H1 (cell line): ENCODE measurements around the gene METRNL. TPM values are rescaled to one million over a fixed set of nuclear protein-coding genes. Genes with fewer than 3 reads are reported as not detected.

ENCODE experiments used
- CTCF ChIA-PET: fragments of 300-600 bp; sonication (Branson Sonifier 250); formaldehyde crosslinking; loops from one replicate; lab custom pipeline; 2021; ENCODE audit not compliant: partially characterized antibody; lab: Charles Lee
- POLR2A ChIA-PET: fragments of 300-600 bp; sonication (Branson Sonifier 250); formaldehyde crosslinking; loops from one replicate; lab custom pipeline; 2021; ENCODE audit warnings: inconsistent platforms; ENCODE audit not compliant: partially characterized antibody; lab: Charles Lee
- DNase-seq, 2 experiments: peaks; one replicate each; pipeline versions ENCODE4 v3.0.0 to v3.0.0-alpha.2; 2010 to 2022; ENCODE audit warnings: low spot score in 2 of 2, low read depth in 1 of 2, mixed read lengths in 1 of 2
- FAIRE-seq: peaks from 2 replicates; lab custom pipeline; 2011; peaks lifted over from hg19 to GRCh38; lab: Jason Lieb, UNC
- H2AFZ ChIP-seq: 2 replicates; pipeline ENCODE4 v1.8.1; 2012; ENCODE audit warnings: low read length, inconsistent platforms
- H2AK5ac ChIP-seq: 2 replicates; pipeline ENCODE4 v1.6.1; 2013; ENCODE audit warnings: low read depth, low read length
- H2BK120ac ChIP-seq: replicated peaks from 2 replicates; pipeline ENCODE3; 2013; ENCODE audit warnings: low read depth, low read length, inconsistent platforms
- H2BK12ac ChIP-seq: 2 replicates; pipeline ENCODE4 v1.6.1; 2013; ENCODE audit warnings: low read depth, low read length
- H2BK15ac ChIP-seq: 2 replicates; pipeline ENCODE4 v1.6.1; 2013; ENCODE audit warnings: low read length
- H2BK20ac ChIP-seq: 2 replicates; pipeline ENCODE4 v1.6.1; 2013; ENCODE audit warnings: low read length
- H2BK5ac ChIP-seq: 2 replicates; pipeline ENCODE4 v1.6.1; 2013; ENCODE audit warnings: low read depth, low read length
- H3K14ac ChIP-seq: 2 replicates; pipeline ENCODE4 v1.6.1; 2013; ENCODE audit warnings: inconsistent platforms; ENCODE audit not compliant: insufficient read length
- H3K18ac ChIP-seq: 2 replicates; pipeline ENCODE4 v1.6.1; 2013; ENCODE audit warnings: low read length; ENCODE audit errors: extremely low read depth
- H3K23ac ChIP-seq: 2 replicates; pipeline ENCODE4 v1.6.1; 2013; ENCODE audit warnings: inconsistent platforms; ENCODE audit not compliant: insufficient read length
- H3K23me2 ChIP-seq: 2 replicates; pipeline ENCODE4 v1.6.1; 2013; ENCODE audit warnings: low read depth, low read length
- H3K27ac ChIP-seq: 2 replicates; pipeline ENCODE4 v1.6.1; 2011; ENCODE audit warnings: low read depth, low read length, inconsistent platforms
- H3K27me3 ChIP-seq, 4 experiments: replicated peaks in 1 of 4; 1 replicate in 1 of 4; 2 replicates in 3 of 4; pipeline versions ENCODE4 v1.6.1 to v1.8.1; 2011 to 2013; ENCODE audit warnings: low read length in 3 of 4, mild to moderate bottlenecking in 3 of 4, inconsistent platforms in 2 of 4, mixed read lengths in 2 of 4, moderate library complexity in 1 of 4; ENCODE audit not compliant: control insufficient read depth in 3 of 4, insufficient read depth in 3 of 4; ENCODE audit errors: extremely low read depth in 1 of 4
- H3K36me3 ChIP-seq, 4 experiments: 2 replicates each; pipeline versions ENCODE4 v1.6.1 to v1.8.1; 2011 to 2013; ENCODE audit warnings: mild to moderate bottlenecking in 4 of 4, low read length in 3 of 4, moderate library complexity in 2 of 4, control low read depth in 1 of 4, inconsistent platforms in 1 of 4; ENCODE audit not compliant: insufficient read depth in 4 of 4, control insufficient read depth in 2 of 4
- H3K4ac ChIP-seq: replicated peaks from 2 replicates; pipeline ENCODE3; 2013; ENCODE audit warnings: low read length, low read depth, mixed read lengths, inconsistent platforms; ENCODE audit not compliant: insufficient read length
- H3K4me1 ChIP-seq, 4 experiments: replicated peaks in 1 of 4; 1 replicate in 1 of 4; 2 replicates in 3 of 4; pipeline versions ENCODE4 v1.6.1 to v1.8.1; 2011 to 2013; ENCODE audit warnings: low read length in 3 of 4, inconsistent platforms in 2 of 4, mixed read lengths in 1 of 4; ENCODE audit not compliant: insufficient read depth in 4 of 4, control insufficient read depth in 3 of 4
- H3K4me2 ChIP-seq, 2 experiments: 2 replicates each; pipeline versions ENCODE4 v1.6.1 to v1.8.1; 2011 to 2013; ENCODE audit warnings: low read depth in 2 of 2, low read length in 2 of 2, control low read depth in 1 of 2, inconsistent platforms in 1 of 2, mild to moderate bottlenecking in 1 of 2; ENCODE audit not compliant: insufficient read depth in 1 of 2
- H3K4me3 ChIP-seq, 4 experiments: fragments of 200-600, 300-600 bp in 1 of 4; sonication (generic), shearing (Covaris generic), sonication (Bioruptor Twin) in 1 of 4; 2 replicates each; pipeline versions ENCODE4 v1.5.1 to v1.8.1; 2011 to 2016; ENCODE audit warnings: low read length in 4 of 4, low read depth in 3 of 4, control low read depth in 2 of 4, inconsistent platforms in 2 of 4, mild to moderate bottlenecking in 2 of 4, mixed read lengths in 1 of 4, moderate library complexity in 1 of 4; ENCODE audit not compliant: insufficient read depth in 2 of 4; ENCODE audit errors: extremely low read depth in 1 of 4
- H3K56ac ChIP-seq: replicated peaks from 2 replicates; pipeline ENCODE3; 2013; ENCODE audit warnings: low read depth, mild to moderate bottlenecking, mixed read lengths, low read length, inconsistent platforms; ENCODE audit not compliant: insufficient read length
- H3K79me1 ChIP-seq: 2 replicates; pipeline ENCODE4 v1.6.1; 2013; ENCODE audit warnings: low read depth, low read length, control low read depth
- H3K79me2 ChIP-seq, 2 experiments: 2 replicates each; pipeline versions ENCODE4 v1.6.1 to v1.8.1; 2012 to 2013; ENCODE audit warnings: low read length in 2 of 2, mild to moderate bottlenecking in 2 of 2, inconsistent platforms in 1 of 2; ENCODE audit not compliant: insufficient read depth in 2 of 2, control insufficient read depth in 1 of 2
- H3K9ac ChIP-seq, 4 experiments: replicated peaks in 1 of 4; 1 replicate in 1 of 4; 2 replicates in 3 of 4; pipeline versions ENCODE4 v1.6.1 to v1.8.1; 2011 to 2013; ENCODE audit warnings: low read depth in 3 of 4, low read length in 3 of 4, control low read depth in 2 of 4, mild to moderate bottlenecking in 2 of 4, moderate library complexity in 2 of 4, inconsistent platforms in 1 of 4; ENCODE audit errors: extremely low read depth in 1 of 4
- H3K9me3 ChIP-seq, 2 experiments: 2 replicates each; pipeline versions ENCODE4 v1.6.1 to v1.8.1; 2012 to 2013; ENCODE audit warnings: mild to moderate bottlenecking in 2 of 2, moderate library complexity in 2 of 2, control low read depth in 1 of 2, inconsistent platforms in 1 of 2, low read depth in 1 of 2, low read length in 1 of 2, mixed read lengths in 1 of 2; ENCODE audit not compliant: insufficient read depth in 2 of 2
- H4K20me1 ChIP-seq, 2 experiments: replicated peaks in 1 of 2; 2 replicates each; pipeline versions ENCODE3 to v1.8.1; 2011 to 2013; ENCODE audit warnings: inconsistent platforms in 2 of 2, low read length in 2 of 2, mild to moderate bottlenecking in 1 of 2; ENCODE audit not compliant: insufficient read depth in 2 of 2, control insufficient read depth in 1 of 2
- H4K5ac ChIP-seq: 2 replicates; pipeline ENCODE4 v1.6.1; 2013; ENCODE audit warnings: low read length, low read depth, mixed read lengths, inconsistent platforms; ENCODE audit not compliant: insufficient read length
- H4K8ac ChIP-seq: 2 replicates; pipeline ENCODE4 v1.8.0; 2013; ENCODE audit warnings: mild to moderate bottlenecking, moderate library complexity, low read length, inconsistent platforms; ENCODE audit not compliant: insufficient read depth; ENCODE audit errors: extremely low read depth
- H4K91ac ChIP-seq: replicated peaks from 2 replicates; pipeline ENCODE3; 2013; ENCODE audit warnings: low read length, mixed read lengths, inconsistent platforms; ENCODE audit not compliant: insufficient read length
- CTBP2 ChIP-seq: IDR thresholded peaks from 2 replicates; pipeline ENCODE4 v1.7.0; 2011; ENCODE audit warnings: borderline replicate concordance, mild to moderate bottlenecking, moderate library complexity, mixed read lengths, low read length; ENCODE audit not compliant: insufficient read depth, insufficient read length
- EGR1 ChIP-seq: IDR thresholded peaks from 2 replicates; pipeline ENCODE4 v1.6.1; 2011; ENCODE audit warnings: low read depth, low read length, borderline replicate concordance
- HDAC2 ChIP-seq, 2 experiments: fragments of 300-600 bp in 1 of 2; sonication (generic) in 1 of 2; IDR thresholded peaks; 2 replicates each; pipeline ENCODE4 v1.6.1; 2011 to 2012; ENCODE audit warnings: low read depth in 2 of 2, low read length in 2 of 2, mild to moderate bottlenecking in 2 of 2, moderate library complexity in 2 of 2, borderline replicate concordance in 1 of 2, inconsistent platforms in 1 of 2
- MAX ChIP-seq: IDR thresholded peaks from 2 replicates; pipeline ENCODE4 v1.6.1; 2012; ENCODE audit warnings: inconsistent platforms
- NRF1 ChIP-seq: IDR thresholded peaks from 2 replicates; pipeline ENCODE4 v1.6.1; 2011; ENCODE audit warnings: mild to moderate bottlenecking, low read depth, low read length, improper control_type of control experiment
- POLR2A ChIP-seq, 2 experiments: IDR thresholded peaks; 1 replicate in 1 of 2; 2 replicates in 1 of 2; pipeline ENCODE4 v1.6.1; 2011; ENCODE audit warnings: low read depth in 2 of 2, low read length in 2 of 2, mild to moderate bottlenecking in 2 of 2; ENCODE audit errors: control extremely low read depth in 1 of 2
- RBBP5 ChIP-seq: IDR thresholded peaks from 2 replicates; pipeline ENCODE4 v1.7.1; 2012; ENCODE audit warnings: low read depth, mild to moderate bottlenecking, inconsistent platforms, low read length, moderate library complexity, borderline replicate concordance
- SIN3A ChIP-seq, 2 experiments: IDR thresholded peaks in 1 of 2; conservative IDR thresholded peaks in 1 of 2; 2 replicates each; pipeline ENCODE4 v1.6.1; 2011 to 2012; ENCODE audit warnings: low read length in 2 of 2, improper control_type of control experiment in 1 of 2, low read depth in 1 of 2, mild to moderate bottlenecking in 1 of 2
- TCF12 ChIP-seq: IDR thresholded peaks from 2 replicates; pipeline ENCODE4 v1.6.1; 2011; ENCODE audit warnings: low read depth, mild to moderate bottlenecking, low read length
- ZNF274 ChIP-seq: IDR thresholded peaks from 2 replicates; pipeline ENCODE4 v1.7.0; 2012; ENCODE audit warnings: low read length, borderline replicate concordance; ENCODE audit errors: extremely low read depth
- WGBS, 2 experiments: shearing (Covaris generic) in 1 of 2; methylation state at CpG; one replicate each; pipeline versions ENCODE4 v1.1.6 to v1.1.7; 2013 to 2015; ENCODE audit warnings: low lambda C conversion rate in 2 of 2, mixed read lengths in 2 of 2, inconsistent platforms in 1 of 2, low coverage in 1 of 2, missing lambda C conversion rate in 1 of 2; ENCODE audit not compliant: insufficient replicate concordance in 2 of 2, insufficient coverage in 1 of 2, insufficient read length in 1 of 2; ENCODE audit errors: extremely low coverage in 1 of 2, missing lambda C conversion rate in 1 of 2; 5-methylcytosine and 5-hydroxymethylcytosine counted together
- polyA plus RNA-seq, 7 experiments: library from polyadenylated mRNA; depleted of rRNA in 3 of 7; stranded (reverse) in 5 of 7; unstranded in 2 of 7; fragments of >200 nt in 5 of 7; fragments of 200-250 nt in 2 of 7; gene quantifications; 1 replicate in 5 of 7; 2 replicates in 1 of 7; 4 replicates in 1 of 7; pipeline versions ENCODE4 v1.2.1 to v1.2.3, GENCODE V29; 2011 to 2013; ENCODE audit warnings: missing spikeins in 2 of 7, mixed read lengths in 2 of 7
- total RNA-seq: library from RNA; stranded (reverse); fragmentation: NEBNext Ultra II Directional; extraction: Animal tissue kit (Norgen Biotek cat#: 25700); gene quantifications from 2 replicates; pipeline ENCODE4 v1.2.1, GENCODE V29; 2021

METRNL gene
- total and polyA plus RNA-seq, 2 of the 8 experiments (the other 6 are each of a cell fraction or from before 2014, with no cell fraction given), result 13.9 to 14.2 TPM

- no peak overlapping the region for H3K23ac ChIP-seq
- H3K56ac ChIP-seq, result no peak overlapping the region
- 2% methylated on average over 33 of the region's 95 CpGs; no CpG with 5 or more reads in 1 of the 2 experiments for WGBS, 2 experiments
- H4K8ac ChIP-seq, result peak overlapping the region; percentile 89
- H2BK15ac ChIP-seq, result no peak overlapping the region
- H3K4me2 ChIP-seq, result peak overlapping the region; percentile 74 to 89
- H3K9ac ChIP-seq, result peak overlapping the region in 2 of 4 experiments; percentile 56 to 70; a peak in 4 of 7 replicates
- H3K27ac ChIP-seq, result peak overlapping the region; percentile 40; the same call in 1 of the 2 replicates
- H3K4me3 ChIP-seq, result peak overlapping the region; percentile 57 to 80 (median 70)
- no peak overlapping the region for H3K14ac ChIP-seq
- H3K9me3 ChIP-seq, result no peaks in the 10 kb centered on the region
- H2BK12ac ChIP-seq, result peak overlapping the region; percentile 72; the same call in 1 of the 2 replicates
- H3K79me2 ChIP-seq, result no peaks in the 10 kb centered on the region
- ChIA-PET POLR2A (interaction anchor here (0.8 to 1.0 kb wide), 2 partner anchors 25 to 32 kb away, joined by 3 to 4 read pairs; no protein-coding TSS in a partner anchor), CTCF (no interaction called here)
- H3K4me1 ChIP-seq, result peaks cover 0 to 14% (median 7%) of the 10 kb centered on the region in 4 experiments; a peak in 6 of 7 replicates
- H3K18ac ChIP-seq, result peak overlapping the region; percentile 60
- H3K36me3 ChIP-seq, result peaks cover 0 to 5% (median 1%) of the 10 kb centered on the region in 4 experiments; a peak in 3 of 8 replicates
- H2AK5ac ChIP-seq, result no peak overlapping the region
- no peak overlapping the region for H3K4ac ChIP-seq
- H2AFZ ChIP-seq, result peak overlapping the region; percentile 84
- no peaks in the 10 kb centered on the region for H3K79me1 ChIP-seq
- no peak overlapping the region for H2BK120ac ChIP-seq
- DNase-seq, result peak; percentile 93 to 94
- peak overlapping the region; percentile 74 for H4K91ac ChIP-seq
- H4K5ac ChIP-seq, result peak overlapping the region; percentile 88
- peaks cover 0 to 3% of the 10 kb centered on the region in 2 experiments for H4K20me1 ChIP-seq
- H3K23me2 ChIP-seq, result peaks cover 11% of the 10 kb centered on the region; the same call in 1 of the 2 replicates
- peak overlapping the region; percentile 18; the same call in 1 of the 2 replicates for H2BK5ac ChIP-seq
- no peak for FAIRE-seq
- H2BK20ac ChIP-seq, result no peak overlapping the region
- peaks cover 0 to 5% (median 0%) of the 10 kb centered on the region in 4 experiments; a peak in 1 of 7 replicates for H3K27me3 ChIP-seq
- peak in 1 of 2 experiments; percentile 40; a peak in 1 of 3 replicates for TF ChIP-seq POLR2A (IDR thresholded peaks at IDR 0.05; ENCODE audit: control extremely low read depth in 1 of 2, low read depth in 2 of 2, low read length in 2 of 2)
- TF ChIP-seq RBBP5, result peak; percentile 37; the same call in 1 of the 2 replicates
- TF ChIP-seq MAX, result peak; percentile 73
- TF ChIP-seq HDAC2 (IDR thresholded peaks at IDR 0.05; ENCODE audit: borderline replicate concordance in 1 of 2, low read depth in 2 of 2, low read length in 2 of 2), result peak in 1 of 2 experiments; percentile 14; a peak in 1 of 4 replicates
- TF ChIP-seq SIN3A (conservative IDR thresholded peaks at IDR 0.05 in 1 of 2, IDR thresholded peaks at IDR 0.05 in 1 of 2; ENCODE audit: low read depth in 1 of 2, low read length in 2 of 2), result no peak
- TF ChIP-seq ZNF274, result no peak
- TF ChIP-seq CTBP2, result no peak
- TF ChIP-seq EGR1, result peak; percentile 53; the same call in 1 of the 2 replicates
- peak; percentile 76 for TF ChIP-seq NRF1
- TF ChIP-seq TCF12, result no peak
Observed at GRCh38 chr17:83051396-83052240, 27.8 kb upstream of the METRNL start.
